Cardiac muscle cell (in vitro differentiated cells and primary cell): ENCODE data around the gene TRPV4. TPM values are rescaled to one million over a fixed set of nuclear protein-coding genes. Genes with fewer than 3 reads are reported as not detected.

Source experiments
- DNase-seq, 2 donors: peaks; one replicate each; pipeline versions ENCODE4 v3.0.0 to v3.0.0-alpha.2; 2010 to 2017; ENCODE audit warnings: low read depth in 1 of 2, low spot score in 1 of 2
- H3K27ac ChIP-seq: fragments of 200-600 bp; sonication (generic); 2 replicates; pipeline ENCODE4 v1.5.1; 2016
- H3K27me3 ChIP-seq: fragments of 200-600 bp; sonication (generic); 2 replicates; pipeline ENCODE4 v1.6.0; 2016; ENCODE audit warnings: control low read depth
- H3K36me3 ChIP-seq: fragments of 200-600 bp; sonication (generic); 2 replicates; pipeline ENCODE4 v1.5.1; 2016; ENCODE audit warnings: control low read depth
- H3K4me1 ChIP-seq: fragments of 200-600 bp; sonication (generic); 2 replicates; pipeline ENCODE4 v1.8.1; 2017; ENCODE audit warnings: low read depth, mild to moderate bottlenecking, mixed run types
- H3K4me3 ChIP-seq: fragments of 200-600 bp; sonication (generic); 2 replicates; pipeline ENCODE4 v1.5.1; 2016; ENCODE audit warnings: mild to moderate bottlenecking
- H3K9me3 ChIP-seq: fragments of 200-600 bp; sonication (generic); 2 replicates; pipeline ENCODE4 v1.5.1; 2017; ENCODE audit warnings: low read depth, mild to moderate bottlenecking, control low read depth
- polyA plus RNA-seq: library from polyadenylated mRNA; unstranded; fragments of >200 nt; fragmentation: Nextera tagmentation; extraction: Ambion mirVana; gene quantifications from 2 replicates; pipeline ENCODE4 v1.2.1, GENCODE V29; 2016
- total RNA-seq: library from RNA; depleted of rRNA; stranded (reverse); fragments of >200 nt; gene quantifications from 2 replicates; pipeline ENCODE4 v1.2.3, GENCODE V29; 2016
- TF ChIP-seq, protein P1 (sequence below): IDR thresholded peaks from 2 replicates; pipeline ENCODE4 v1.5.1; 2012; ENCODE audit warnings: low read depth, mild to moderate bottlenecking, low read length

TRPV4 gene
- total and polyA plus RNA-seq, 2 experiments from 2014 or later, result 2.4 to 4.1 TPM

DNA sequence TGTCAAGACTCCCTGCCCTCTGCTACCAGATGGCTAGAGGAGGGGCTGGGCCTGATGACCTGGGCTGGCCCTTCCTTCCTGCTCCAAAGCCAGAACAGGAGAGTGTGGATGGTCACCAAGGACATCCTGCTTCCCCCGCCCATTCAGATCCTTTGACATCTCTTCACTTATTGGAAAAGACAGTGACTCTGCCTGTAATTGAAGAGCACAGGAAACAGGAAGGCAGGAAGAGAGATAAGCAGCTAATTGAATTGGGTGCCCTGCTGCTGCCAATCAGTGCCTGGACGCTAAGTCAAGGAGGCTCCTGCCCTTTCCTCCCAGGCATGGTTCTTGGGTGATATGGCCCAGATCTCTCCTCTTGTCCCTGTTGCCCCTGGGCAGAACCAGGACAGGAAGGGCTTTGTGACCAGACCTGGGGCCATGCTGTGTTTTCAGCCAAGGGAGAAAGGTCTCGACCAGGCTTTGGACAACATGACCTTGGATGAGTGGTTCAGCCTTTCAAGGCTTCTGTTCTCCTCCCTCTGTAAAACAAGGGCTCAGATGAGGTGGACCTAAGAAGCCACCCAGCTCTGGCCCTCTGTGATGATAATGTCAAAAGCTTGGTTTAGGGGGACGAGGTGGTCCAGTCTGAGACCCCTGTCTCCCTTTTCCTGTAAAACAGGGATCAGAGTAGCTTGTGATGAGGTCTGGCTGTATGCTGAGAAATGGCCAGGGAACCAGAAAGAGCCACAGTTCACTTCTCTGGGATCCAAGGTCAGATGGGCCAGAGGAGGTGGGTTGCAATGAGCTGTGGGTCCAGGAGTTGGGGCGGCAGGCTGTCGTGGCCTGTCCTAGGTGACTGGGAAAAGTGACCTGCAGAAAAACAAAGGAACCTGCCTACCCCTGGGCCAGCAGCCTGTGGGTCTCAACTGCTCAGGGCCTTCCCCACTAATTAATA, 80.8 kb downstream of the TRPV4 start:
- Histone ChIP-seq H3K36me3 (no peaks in the 10 kb centered on the region), H3K4me1 (peaks cover 5% of the 10 kb centered on the region), H3K4me3 (no peak overlapping the region), H3K27me3 (no peaks in the 10 kb centered on the region), H3K9me3 (no peaks in the 10 kb centered on the region), H3K27ac (peak overlapping the region; percentile 57)
- TF ChIP-seq, protein P1, sequence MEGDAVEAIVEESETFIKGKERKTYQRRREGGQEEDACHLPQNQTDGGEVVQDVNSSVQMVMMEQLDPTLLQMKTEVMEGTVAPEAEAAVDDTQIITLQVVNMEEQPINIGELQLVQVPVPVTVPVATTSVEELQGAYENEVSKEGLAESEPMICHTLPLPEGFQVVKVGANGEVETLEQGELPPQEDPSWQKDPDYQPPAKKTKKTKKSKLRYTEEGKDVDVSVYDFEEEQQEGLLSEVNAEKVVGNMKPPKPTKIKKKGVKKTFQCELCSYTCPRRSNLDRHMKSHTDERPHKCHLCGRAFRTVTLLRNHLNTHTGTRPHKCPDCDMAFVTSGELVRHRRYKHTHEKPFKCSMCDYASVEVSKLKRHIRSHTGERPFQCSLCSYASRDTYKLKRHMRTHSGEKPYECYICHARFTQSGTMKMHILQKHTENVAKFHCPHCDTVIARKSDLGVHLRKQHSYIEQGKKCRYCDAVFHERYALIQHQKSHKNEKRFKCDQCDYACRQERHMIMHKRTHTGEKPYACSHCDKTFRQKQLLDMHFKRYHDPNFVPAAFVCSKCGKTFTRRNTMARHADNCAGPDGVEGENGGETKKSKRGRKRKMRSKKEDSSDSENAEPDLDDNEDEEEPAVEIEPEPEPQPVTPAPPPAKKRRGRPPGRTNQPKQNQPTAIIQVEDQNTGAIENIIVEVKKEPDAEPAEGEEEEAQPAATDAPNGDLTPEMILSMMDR, result no peak
- DNase-seq, result no peak

DNA sequence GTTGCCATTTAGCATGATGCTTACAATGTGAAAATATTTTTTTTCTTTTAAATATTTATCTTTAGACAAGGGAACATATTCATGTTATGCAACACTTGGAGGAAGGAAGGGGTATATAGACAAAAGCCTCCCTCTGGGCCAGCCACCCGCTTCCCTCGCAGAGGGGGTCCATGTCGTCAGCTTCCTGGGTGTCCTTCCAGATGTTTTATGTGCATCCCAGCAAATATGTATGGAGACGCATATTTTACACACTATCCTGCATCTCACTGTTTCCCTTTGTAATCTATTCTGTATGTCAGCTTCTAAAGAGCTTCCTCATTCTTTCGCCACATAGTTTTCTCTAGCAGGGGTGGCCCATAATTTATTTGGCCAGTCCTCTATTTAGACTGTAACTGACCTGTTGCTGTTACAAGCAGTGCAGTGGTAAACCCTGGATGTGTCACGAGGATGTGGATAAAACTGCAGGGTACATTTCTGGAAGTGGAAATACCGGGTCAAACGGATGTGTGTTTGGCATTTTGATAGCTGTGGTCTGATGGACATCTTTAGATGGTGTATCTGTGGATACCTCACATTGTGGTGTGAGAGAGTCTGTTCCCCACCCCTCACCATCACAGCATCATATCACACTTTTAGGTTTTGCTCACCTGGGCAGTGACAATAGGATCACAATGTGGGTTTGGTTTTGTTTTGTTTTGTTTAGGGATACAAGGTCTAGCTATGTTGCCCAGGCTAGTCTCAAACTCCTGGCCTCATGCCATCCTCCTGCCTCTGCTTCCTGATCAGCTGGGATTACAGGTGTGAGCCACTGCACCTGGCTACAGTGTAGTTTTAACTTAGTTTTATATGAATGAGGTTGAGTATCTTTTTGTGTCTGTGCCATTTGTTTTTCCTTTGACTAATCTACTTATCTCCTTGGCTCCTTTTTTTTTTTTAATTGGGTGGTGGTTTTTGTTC, 87.9 kb downstream of the TRPV4 start:
- Histone ChIP-seq H3K36me3 (no peaks in the 10 kb centered on the region), H3K27ac (peak overlapping the region; percentile 17), H3K4me1 (peaks cover 30% of the 10 kb centered on the region), H3K4me3 (no peak overlapping the region), H3K9me3 (no peaks in the 10 kb centered on the region), H3K27me3 (no peaks in the 10 kb centered on the region)
- peak in 1 of 2 donors; percentile 5 for DNase-seq
- TF ChIP-seq, protein P1, result no peak

DNA sequence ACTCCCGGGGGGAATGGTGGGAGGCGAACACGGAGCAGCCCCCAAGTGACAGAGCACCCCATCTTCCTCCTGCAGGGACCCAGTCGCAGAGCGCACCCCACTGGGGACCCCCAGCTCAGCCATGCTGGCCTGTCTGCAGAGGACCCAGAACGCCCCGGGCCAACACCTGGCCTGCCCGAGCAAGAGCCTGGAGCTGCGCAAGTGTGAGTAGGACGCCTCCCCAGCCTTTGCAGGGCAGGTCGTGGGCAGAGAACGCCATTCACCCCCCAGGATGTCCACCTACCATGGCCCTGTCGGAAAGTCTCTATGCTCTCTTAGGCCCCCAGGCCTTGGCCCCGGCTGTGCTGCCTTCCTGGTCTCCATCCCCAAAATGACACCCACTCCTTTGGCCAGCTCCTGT, 89.2 kb downstream of the TRPV4 start:
- Histone ChIP-seq H3K4me1 (peaks cover 41% of the 10 kb centered on the region), H3K27me3 (no peaks in the 10 kb centered on the region), H3K27ac (no peak overlapping the region), H3K36me3 (no peaks in the 10 kb centered on the region), H3K4me3 (no peak overlapping the region), H3K9me3 (no peaks in the 10 kb centered on the region)
- TF ChIP-seq, protein P1, result no peak
- DNase-seq, result no peak

DNA sequence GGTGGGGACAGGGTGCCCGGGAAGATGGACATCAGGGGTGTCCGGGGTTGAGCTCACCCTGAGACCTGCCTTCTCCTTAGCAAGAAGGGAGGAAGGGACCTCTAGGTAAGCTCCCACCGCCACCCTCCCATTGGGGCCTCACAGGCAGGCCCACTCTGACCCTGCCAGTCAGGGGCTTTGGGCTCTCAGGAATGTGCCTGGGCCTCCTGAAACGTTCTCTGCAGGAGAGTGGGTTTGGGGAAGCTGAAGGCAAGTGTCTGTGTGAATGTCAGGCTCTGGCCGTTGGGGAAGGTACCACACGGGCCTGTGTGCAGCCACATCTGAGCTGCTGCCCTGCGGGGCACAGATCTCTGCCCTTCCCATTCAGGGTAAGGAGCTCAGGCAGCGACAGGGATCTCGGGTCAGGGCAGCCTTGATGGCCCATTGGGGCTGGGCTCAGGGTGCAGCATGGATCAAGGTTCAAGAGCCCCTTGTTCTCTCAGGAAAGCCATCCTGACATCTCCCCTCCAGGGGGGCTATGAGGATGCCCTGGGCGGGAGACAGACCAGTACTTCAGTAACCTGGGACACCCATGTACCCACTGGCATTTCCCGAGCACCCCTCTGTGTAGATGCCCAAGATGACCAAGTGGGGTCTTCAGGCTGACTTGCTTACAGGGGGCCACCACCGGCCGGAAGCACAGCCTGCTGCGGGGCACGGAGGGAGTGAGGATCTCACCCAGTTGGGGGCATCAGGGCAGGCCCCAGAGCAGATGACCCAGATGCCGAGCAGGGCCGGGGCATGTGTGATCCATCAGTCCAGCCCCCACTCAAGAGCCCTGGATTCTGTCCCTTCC, 89.9 kb downstream of the TRPV4 start:
- DNase-seq, result no peak
- Histone ChIP-seq H3K9me3 (no peaks in the 10 kb centered on the region), H3K4me3 (no peak overlapping the region), H3K27ac (peak overlapping the region; percentile 29), H3K4me1 (peaks cover 41% of the 10 kb centered on the region), H3K36me3 (no peaks in the 10 kb centered on the region), H3K27me3 (no peaks in the 10 kb centered on the region)
- TF ChIP-seq, protein P1, result no peak
